ENCODE measurements around the gene PAQR3. TPM values are rescaled to one million over a fixed set of nuclear protein-coding genes. Genes with fewer than 3 reads are reported as not detected.

PAQR3 gene
- 10 to 100 TPM; 11.3 to 15.8 (median 14.9) TPM for total RNA-seq
- long read RNA-seq, donor 1, full-length matches to known transcripts: 12 of 19 reads
- long read RNA-seq, donor 1, partial matches to known transcripts: 2 of 19 reads
- long read RNA-seq, donor 1, other reads (novel, unspliced or antisense): 5 of 19 reads
- long read RNA-seq, donor 2, partial matches to known transcripts: 0 of 2 reads
- long read RNA-seq, donor 2, other reads (novel, unspliced or antisense): 2 of 2 reads

GRCh38 chr4:78938868-78939666, at the start of gene PAQR3:
TSS of gene PAQR3 (minus strand) at chr4:78939438. CDS start at chr4:78939224, 214 bp downstream.
- no peaks in the 10 kb centered on the region for H3K4me1 ChIP-seq (ENCODE audit: low read depth)
- intact Hi-C loops (cut with DNase I, micrococcal nuclease): no loop called here
- no peaks in the 10 kb centered on the region for H3K9me3 ChIP-seq
- DNase-seq (peak; percentile 90 to 93 (median 91)), ATAC-seq (peak; percentile 99)
- peak within 1 kb of the TSS; percentile 69 for H3K4me3 ChIP-seq
- TF ChIP-seq CTCF (IDR thresholded peaks at IDR 0.05): no peak
- H3K36me3 ChIP-seq (ENCODE audit: low read depth): no peaks in the 10 kb centered on the region

- Histone ChIP-seq H3K9me3 (no peaks in the 10 kb centered on the region), H3K36me3 (ENCODE audit: low read depth) (no peaks in the 10 kb centered on the region), H3K4me3 (no peak overlapping the region), H3K4me1 (ENCODE audit: low read depth) (no peaks in the 10 kb centered on the region)
- intact Hi-C loops (cut with DNase I, micrococcal nuclease): no loop called here
- no peak for TF ChIP-seq CTCF (IDR thresholded peaks at IDR 0.05)
- DNase-seq: no peak
- no peak for ATAC-seq
These were observed 48.4 kb upstream of the PAQR3 start for GRCh38 chr4:78987683-78988082.

GRCh38 chr4:78984593-78984992, 45.4 kb upstream of the PAQR3 start:
- Histone ChIP-seq H3K36me3 (ENCODE audit: low read depth) (no peaks in the 10 kb centered on the region), H3K9me3 (no peaks in the 10 kb centered on the region), H3K4me3 (no peak overlapping the region), H3K4me1 (ENCODE audit: low read depth) (no peaks in the 10 kb centered on the region)
- TF ChIP-seq CTCF (IDR thresholded peaks at IDR 0.05): no peak
- DNase-seq (no peak), ATAC-seq (no peak)
- intact Hi-C loops (cut with DNase I, micrococcal nuclease): no loop called here

GRCh38 chr4:78975865-78976264, 36.6 kb upstream of the PAQR3 start:
- no peak for DNase-seq
- no peak for ATAC-seq
- no peaks in the 10 kb centered on the region for H3K4me1 ChIP-seq (ENCODE audit: low read depth)
- intact Hi-C loops (cut with DNase I, micrococcal nuclease): no loop called here
- H3K4me3 ChIP-seq: no peak overlapping the region
- no peaks in the 10 kb centered on the region for H3K9me3 ChIP-seq
- no peaks in the 10 kb centered on the region for H3K36me3 ChIP-seq (ENCODE audit: low read depth)
- TF ChIP-seq CTCF (IDR thresholded peaks at IDR 0.05): no peak

GRCh38 chr4:78971776-78972175, 32.5 kb upstream of the PAQR3 start:
- TF ChIP-seq CTCF (IDR thresholded peaks at IDR 0.05): no peak
- no peak overlapping the region for H3K4me3 ChIP-seq
- H3K9me3 ChIP-seq: no peaks in the 10 kb centered on the region
- intact Hi-C loops (cut with DNase I, micrococcal nuclease): no loop called here
- no peaks in the 10 kb centered on the region for H3K36me3 ChIP-seq (ENCODE audit: low read depth)
- ATAC-seq (no peak), DNase-seq (no peak)
- no peaks in the 10 kb centered on the region for H3K4me1 ChIP-seq (ENCODE audit: low read depth)
